Keratinocyte (primary cell): ENCODE results near the gene RTCB. TPM values are rescaled to one million over a fixed set of nuclear protein-coding genes. Genes with fewer than 3 reads are reported as not detected.

ENCODE experiments used
- DNase-seq: peaks from one replicate; pipeline ENCODE4 v3.0.0-alpha.2; 2011; ENCODE audit warnings: low read depth, missing footprints, low spot score
- FAIRE-seq: peaks from 2 replicates; lab custom pipeline; 2011; peaks lifted over from hg19 to GRCh38; lab: Jason Lieb, UNC
- H2AFZ ChIP-seq: 2 replicates; pipeline ENCODE4 v1.6.0; 2012; ENCODE audit warnings: low read length, control low read depth, inconsistent platforms; ENCODE audit not compliant: control insufficient read depth
- H3K27ac ChIP-seq: 2 replicates; pipeline ENCODE4 v1.5.1; 2011; ENCODE audit warnings: low read length; ENCODE audit not compliant: control insufficient read depth, insufficient read depth
- H3K27me3 ChIP-seq: 3 replicates; pipeline ENCODE4 v1.6.0; 2011; ENCODE audit warnings: low read length; ENCODE audit not compliant: control insufficient read depth, insufficient read depth; ENCODE audit errors: extremely low read depth
- H3K36me3 ChIP-seq, 2 experiments: 2 replicates in 1 of 2; 3 replicates in 1 of 2; pipeline ENCODE4 v1.5.1; 2011; ENCODE audit warnings: low read length in 2 of 2, mild to moderate bottlenecking in 1 of 2; ENCODE audit not compliant: control insufficient read depth in 2 of 2, insufficient read depth in 2 of 2; ENCODE audit errors: extremely low read depth in 1 of 2
- H3K4me1 ChIP-seq: 3 replicates; pipeline ENCODE4 v1.5.1; 2011; ENCODE audit warnings: low read length; ENCODE audit not compliant: control insufficient read depth, insufficient read depth; ENCODE audit errors: extremely low read depth
- H3K4me2 ChIP-seq: 3 replicates; pipeline ENCODE4 v1.6.0; 2011; ENCODE audit warnings: low read depth, low read length; ENCODE audit not compliant: control insufficient read depth, insufficient read depth; ENCODE audit errors: extremely low read depth
- H3K4me3 ChIP-seq, 3 experiments: fragments of 200-600 bp in 1 of 3; sonication (generic) in 1 of 3; 2 replicates in 2 of 3; 3 replicates in 1 of 3; pipeline ENCODE4 v1.5.1; 2011 to 2016; ENCODE audit warnings: low read length in 3 of 3, mild to moderate bottlenecking in 3 of 3, control low read depth in 2 of 3, inconsistent platforms in 1 of 3, low read depth in 1 of 3, mixed read lengths in 1 of 3, mixed run types in 1 of 3, moderate library complexity in 1 of 3; ENCODE audit not compliant: control insufficient read depth in 2 of 3, insufficient read depth in 2 of 3; ENCODE audit errors: extremely low read depth in 1 of 3
- H3K79me2 ChIP-seq: 2 replicates; pipeline ENCODE4 v1.6.0; 2012; ENCODE audit warnings: low read length; ENCODE audit not compliant: control insufficient read depth, insufficient read depth
- H3K9ac ChIP-seq: 3 replicates; pipeline ENCODE4 v1.6.0; 2011; ENCODE audit warnings: low read length; ENCODE audit not compliant: control insufficient read depth, insufficient read depth; ENCODE audit errors: extremely low read depth
- H3K9me1 ChIP-seq: 3 replicates; pipeline ENCODE4 v1.6.0; 2011; ENCODE audit warnings: low read length; ENCODE audit not compliant: control insufficient read depth, insufficient read depth; ENCODE audit errors: extremely low read depth
- H3K9me3 ChIP-seq: 2 replicates; pipeline ENCODE4 v1.5.1; 2012; ENCODE audit warnings: low read depth, low read length; ENCODE audit not compliant: control insufficient read depth
- H4K20me1 ChIP-seq: 3 replicates; pipeline ENCODE4 v1.6.0; 2011; ENCODE audit warnings: low read length; ENCODE audit not compliant: control insufficient read depth, insufficient read depth; ENCODE audit errors: extremely low read depth
- EZH2 ChIP-seq: IDR thresholded peaks from one replicate; pipeline ENCODE4 v1.6.1; 2012; ENCODE audit warnings: inconsistent platforms, mild to moderate bottlenecking, low read length, moderate library complexity
- dilution Hi-C: fragments of 300-500 bp; cut with MboI; formaldehyde crosslinking; loops from one replicate; pipeline ENCODE4 v1.7.0; 2020; ENCODE audit warnings: low sequenced_read_pairs; ENCODE audit not compliant: extremely low pct_ligation_motif_present
- polyA plus RNA-seq, 5 experiments: library from polyadenylated mRNA; depleted of rRNA in 3 of 5; stranded (reverse) in 3 of 5; stranded (forward) in 1 of 5; unstranded in 1 of 5; fragments of >200 nt; gene quantifications; 1 replicate in 1 of 5; 2 replicates in 3 of 5; 3 replicates in 1 of 5; pipeline versions ENCODE4 v1.2.1 to v1.2.3, GENCODE V29; 2011 to 2012; ENCODE audit warnings: missing spikeins in 2 of 5, low read depth in 1 of 5, low replicate concordance in 1 of 5
- TF ChIP-seq, protein P1 (sequence below), 3 experiments: IDR thresholded peaks in 1 of 3; conservative IDR thresholded peaks in 1 of 3; optimal IDR thresholded peaks in 1 of 3; 2 replicates in 2 of 3; 3 replicates in 1 of 3; pipeline versions ENCODE3 to v1.5.1; 2011; ENCODE audit warnings: low read length in 3 of 3, mild to moderate bottlenecking in 3 of 3, moderate library complexity in 2 of 3, control low read depth in 1 of 3, inconsistent platforms in 1 of 3; ENCODE audit not compliant: insufficient read depth in 2 of 3; ENCODE audit errors: extremely low read depth in 1 of 3

Gene RTCB
- polyA plus RNA-seq, 1 donor (not counting 4 experiments of a cell fraction or from before 2014, with no cell fraction given): 143 TPM

DNA sequence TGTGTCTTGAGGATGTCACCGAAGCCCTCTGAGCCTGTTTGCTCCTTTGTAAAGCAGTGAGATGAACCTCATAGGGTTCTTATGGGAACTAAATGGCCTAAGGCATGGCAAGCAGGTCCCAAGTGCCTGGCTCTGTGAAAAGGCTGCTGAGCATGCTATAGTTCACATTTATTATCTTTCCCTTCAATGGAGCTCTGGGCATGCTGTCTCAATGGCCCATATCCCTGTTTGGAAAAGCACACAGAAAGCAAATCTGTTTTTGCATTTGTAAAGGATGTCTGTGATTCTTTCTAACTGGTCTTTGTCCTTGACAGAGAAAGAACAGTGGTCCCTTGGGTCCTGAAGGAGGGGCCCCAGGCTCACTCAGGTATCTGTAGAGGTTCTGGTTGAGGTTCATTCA lies 26.4 kb downstream of the RTCB start:
- H3K9me1 ChIP-seq: no peaks in the 10 kb centered on the region
- no peak overlapping the region for H3K9ac ChIP-seq
- no peak for FAIRE-seq
- peaks cover 13 to 24% of the 10 kb centered on the region in 2 experiments for H3K36me3 ChIP-seq
- H3K4me2 ChIP-seq: no peak overlapping the region
- dilution Hi-C loops: no loop called here
- no peak overlapping the region for H2AFZ ChIP-seq
- TF ChIP-seq EZH2: no peak
- TF ChIP-seq, protein P1, sequence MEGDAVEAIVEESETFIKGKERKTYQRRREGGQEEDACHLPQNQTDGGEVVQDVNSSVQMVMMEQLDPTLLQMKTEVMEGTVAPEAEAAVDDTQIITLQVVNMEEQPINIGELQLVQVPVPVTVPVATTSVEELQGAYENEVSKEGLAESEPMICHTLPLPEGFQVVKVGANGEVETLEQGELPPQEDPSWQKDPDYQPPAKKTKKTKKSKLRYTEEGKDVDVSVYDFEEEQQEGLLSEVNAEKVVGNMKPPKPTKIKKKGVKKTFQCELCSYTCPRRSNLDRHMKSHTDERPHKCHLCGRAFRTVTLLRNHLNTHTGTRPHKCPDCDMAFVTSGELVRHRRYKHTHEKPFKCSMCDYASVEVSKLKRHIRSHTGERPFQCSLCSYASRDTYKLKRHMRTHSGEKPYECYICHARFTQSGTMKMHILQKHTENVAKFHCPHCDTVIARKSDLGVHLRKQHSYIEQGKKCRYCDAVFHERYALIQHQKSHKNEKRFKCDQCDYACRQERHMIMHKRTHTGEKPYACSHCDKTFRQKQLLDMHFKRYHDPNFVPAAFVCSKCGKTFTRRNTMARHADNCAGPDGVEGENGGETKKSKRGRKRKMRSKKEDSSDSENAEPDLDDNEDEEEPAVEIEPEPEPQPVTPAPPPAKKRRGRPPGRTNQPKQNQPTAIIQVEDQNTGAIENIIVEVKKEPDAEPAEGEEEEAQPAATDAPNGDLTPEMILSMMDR (optimal IDR thresholded peaks at IDR 0.05 in 1 of 3, IDR thresholded peaks at IDR 0.05 in 1 of 3, conservative IDR thresholded peaks at IDR 0.05 in 1 of 3; ENCODE audit: extremely low read depth in 1 of 3, insufficient read depth in 2 of 3, low read length in 3 of 3): no peak
- no peaks in the 10 kb centered on the region for H3K79me2 ChIP-seq
- no peak for DNase-seq
- H3K4me1 ChIP-seq: no peaks in the 10 kb centered on the region
- H3K4me3 ChIP-seq: no peak overlapping the region
- H4K20me1 ChIP-seq: no peaks in the 10 kb centered on the region
- no peaks in the 10 kb centered on the region for H3K27me3 ChIP-seq
- H3K9me3 ChIP-seq: no peaks in the 10 kb centered on the region
- no peak overlapping the region for H3K27ac ChIP-seq

DNA sequence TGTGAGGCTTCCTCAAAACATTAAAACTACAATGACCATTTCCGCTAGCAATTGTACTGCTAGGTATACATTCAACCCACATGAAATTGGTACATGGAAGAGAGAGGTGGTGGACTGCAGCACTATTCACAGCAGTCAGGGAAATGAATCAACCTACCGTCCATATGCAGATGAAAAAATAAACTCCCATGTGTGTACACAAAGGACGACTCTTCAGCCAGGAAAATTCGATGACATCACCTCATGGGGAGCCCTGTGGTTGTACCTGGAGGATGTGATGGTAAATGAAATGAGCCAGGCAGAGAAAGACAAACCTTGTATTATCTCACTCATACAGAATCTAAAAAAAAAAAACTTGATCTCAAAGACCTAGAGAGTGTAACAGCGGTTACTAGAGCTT lies 31.1 kb downstream of the RTCB start:
- H3K4me1 ChIP-seq: no peaks in the 10 kb centered on the region
- no peaks in the 10 kb centered on the region for H3K9me3 ChIP-seq
- DNase-seq (no peak), FAIRE-seq (no peak)
- dilution Hi-C loops: no loop called here
- no peak overlapping the region for H2AFZ ChIP-seq
- peaks cover 0 to 5% of the 10 kb centered on the region in 2 experiments for H3K36me3 ChIP-seq
- no peaks in the 10 kb centered on the region for H3K27me3 ChIP-seq
- no peaks in the 10 kb centered on the region for H4K20me1 ChIP-seq
- TF ChIP-seq, protein P1 (optimal IDR thresholded peaks at IDR 0.05 in 1 of 3, IDR thresholded peaks at IDR 0.05 in 1 of 3, conservative IDR thresholded peaks at IDR 0.05 in 1 of 3; ENCODE audit: extremely low read depth in 1 of 3, insufficient read depth in 2 of 3, low read length in 3 of 3): no peak
- no peak for TF ChIP-seq EZH2
- H3K27ac ChIP-seq: no peak overlapping the region
- no peak overlapping the region for H3K9ac ChIP-seq
- H3K79me2 ChIP-seq: no peaks in the 10 kb centered on the region
- H3K9me1 ChIP-seq: no peaks in the 10 kb centered on the region
- H3K4me3 ChIP-seq: no peak overlapping the region
- H3K4me2 ChIP-seq: no peak overlapping the region
